Activated CD8-positive, alpha-beta memory T cell treated with anti-CD3 and anti-CD28 coated beads for 4 hours (primary cell): ENCODE results near the gene DCDC1.

ENCODE experiments used
- DNase-seq, 2 donors: peaks; one replicate each; pipeline ENCODE4 v3.0.0-alpha.2; 2020; ENCODE audit warnings: low read depth in 2 of 2

The DCDC1 gene, protein sequence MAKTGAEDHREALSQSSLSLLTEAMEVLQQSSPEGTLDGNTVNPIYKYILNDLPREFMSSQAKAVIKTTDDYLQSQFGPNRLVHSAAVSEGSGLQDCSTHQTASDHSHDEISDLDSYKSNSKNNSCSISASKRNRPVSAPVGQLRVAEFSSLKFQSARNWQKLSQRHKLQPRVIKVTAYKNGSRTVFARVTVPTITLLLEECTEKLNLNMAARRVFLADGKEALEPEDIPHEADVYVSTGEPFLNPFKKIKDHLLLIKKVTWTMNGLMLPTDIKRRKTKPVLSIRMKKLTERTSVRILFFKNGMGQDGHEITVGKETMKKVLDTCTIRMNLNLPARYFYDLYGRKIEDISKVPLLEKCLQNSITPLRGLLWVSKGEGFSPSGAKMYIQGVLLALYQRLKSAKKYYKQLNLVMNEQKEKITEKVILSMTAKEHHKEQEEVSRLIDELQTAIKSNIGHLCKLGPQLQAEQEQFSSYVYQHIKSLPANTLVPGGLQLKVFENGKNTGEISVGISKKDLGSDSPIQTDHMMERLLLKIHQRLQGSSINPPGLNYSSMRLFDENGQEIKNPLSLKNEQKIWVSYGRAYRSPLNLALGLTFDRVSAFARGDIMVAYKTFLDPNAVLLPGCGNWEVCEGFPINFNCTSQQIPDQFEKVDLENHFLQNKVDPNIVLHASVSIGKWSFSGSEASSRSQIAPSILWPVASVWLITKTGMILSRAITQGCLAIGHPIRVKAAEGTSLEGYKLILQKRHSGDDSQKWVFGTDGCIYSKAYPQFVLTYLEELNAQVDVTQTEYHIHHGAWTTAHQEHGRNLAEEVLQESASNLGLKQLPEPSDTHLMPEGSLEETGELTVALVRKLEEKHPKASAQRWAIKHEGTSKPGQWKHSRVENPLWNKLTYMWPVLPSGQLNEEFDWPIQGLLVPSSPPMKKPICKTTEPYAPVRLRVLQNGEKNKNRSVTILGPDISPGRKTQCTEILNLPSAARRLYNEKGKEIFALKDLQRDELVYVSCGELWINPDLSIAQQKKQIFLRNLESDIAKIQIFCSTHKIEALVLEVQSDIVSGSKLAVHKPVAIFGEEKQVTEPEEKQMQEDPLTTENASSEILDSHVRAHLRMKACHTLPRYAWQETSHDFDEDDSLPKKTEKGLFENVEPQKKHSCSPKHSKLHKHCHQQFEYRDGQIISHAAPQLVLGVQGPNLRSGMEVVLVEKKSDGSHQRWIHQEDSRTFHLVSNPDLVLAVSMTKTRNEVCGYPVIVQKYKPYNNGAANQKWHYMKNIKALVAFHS (N-terminal part only)

DNA sequence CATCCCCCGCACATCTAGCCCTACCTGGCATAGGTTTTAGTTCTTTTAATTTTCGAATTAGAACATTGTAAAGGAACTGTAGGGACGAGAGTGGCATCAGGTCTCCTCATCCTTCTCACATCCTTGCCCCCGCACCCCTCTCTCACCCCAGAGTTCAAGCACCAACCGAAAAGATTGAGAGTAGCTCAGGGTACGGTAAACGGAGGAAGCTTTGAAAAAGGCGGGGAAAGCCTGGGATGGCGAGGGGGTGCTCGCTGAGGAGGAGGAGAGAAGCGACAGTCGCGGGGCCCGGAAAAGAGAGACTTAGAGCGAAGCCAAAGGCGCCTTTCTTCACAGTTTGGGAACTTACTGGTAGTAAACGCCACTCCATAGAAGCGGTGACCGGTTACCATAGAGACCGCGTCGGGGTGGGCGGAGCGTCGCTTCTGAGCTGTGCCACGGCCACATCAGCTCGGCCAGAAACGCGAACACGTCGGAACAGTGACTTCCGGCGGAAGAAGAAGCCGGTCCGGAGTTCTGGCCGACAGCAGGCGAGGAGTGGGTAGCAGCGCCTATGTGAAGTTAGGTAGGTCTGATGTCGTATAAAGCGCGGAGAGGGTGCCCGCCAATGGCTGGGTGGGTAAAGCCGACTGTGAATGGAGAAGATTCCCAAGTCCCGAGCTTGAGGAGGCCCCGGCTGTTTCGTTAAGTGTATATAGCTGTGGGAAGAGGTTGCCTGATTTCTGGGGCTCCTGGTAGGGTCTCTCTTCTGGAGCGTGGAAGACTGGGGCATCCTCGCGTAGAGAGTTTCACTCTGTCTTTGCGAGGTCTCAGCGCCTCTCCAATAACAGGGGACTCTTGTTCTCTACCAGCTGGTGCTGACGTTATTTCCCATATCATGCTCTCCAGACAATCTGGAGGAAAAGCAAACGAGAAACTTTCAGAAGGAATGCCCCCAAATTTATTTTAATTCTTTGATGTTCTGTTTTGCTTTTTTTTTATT, at the start of gene DCDC1, which contains the start of gene DNAJC24:
Gene DCDC1, minus strand, starts transcription at position 392 of the 982 bp plus-strand sequence. CDS start 41,459 bp downstream, outside the sequence.
Gene DNAJC24, plus strand, starts transcription at position 513 of the 982 bp plus-strand sequence. CDS start 889 bp downstream, outside the sequence.
- DNase-seq, result peak; percentile 84 to 85

DNA sequence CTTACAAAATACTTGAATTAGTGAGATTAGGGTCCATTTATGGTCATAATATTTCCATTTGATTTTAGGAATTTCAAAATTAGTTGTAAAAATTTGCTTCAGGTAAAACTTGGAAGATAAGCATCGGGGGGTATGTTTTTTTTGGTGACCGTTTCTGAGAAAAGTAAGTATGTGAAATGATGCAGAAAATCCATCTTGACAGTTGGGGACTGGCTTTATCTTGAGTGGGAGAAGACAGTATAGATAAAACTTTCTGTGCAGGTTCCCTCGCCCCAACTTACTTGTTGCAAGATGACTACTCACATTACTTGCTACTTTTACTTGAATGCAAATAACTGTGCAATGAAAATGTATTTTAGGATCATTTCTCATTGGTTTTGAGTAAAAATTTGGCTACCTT, 49.6 kb upstream of the DCDC1 start:
- no peak for DNase-seq

DNA sequence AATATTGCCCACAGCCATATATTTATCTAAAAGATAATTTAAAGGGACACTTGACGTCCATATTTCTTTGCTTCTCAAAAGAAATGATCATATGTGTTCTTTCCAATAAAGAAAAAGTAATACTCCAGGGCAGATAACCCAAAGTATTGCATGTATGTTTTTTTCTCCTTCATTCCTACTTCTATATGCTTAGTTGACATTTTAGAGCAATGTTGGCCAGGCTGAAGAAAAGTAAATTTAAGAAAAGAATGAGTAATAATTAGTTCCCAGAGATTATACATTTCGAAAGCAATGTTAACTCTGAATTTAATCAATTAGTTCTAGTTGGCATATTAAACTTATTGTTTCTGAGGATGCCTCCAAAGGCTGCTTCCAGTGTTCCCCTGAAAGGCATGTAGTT, 48.3 kb upstream of the DCDC1 start:
- DNase-seq, result no peak

DNA sequence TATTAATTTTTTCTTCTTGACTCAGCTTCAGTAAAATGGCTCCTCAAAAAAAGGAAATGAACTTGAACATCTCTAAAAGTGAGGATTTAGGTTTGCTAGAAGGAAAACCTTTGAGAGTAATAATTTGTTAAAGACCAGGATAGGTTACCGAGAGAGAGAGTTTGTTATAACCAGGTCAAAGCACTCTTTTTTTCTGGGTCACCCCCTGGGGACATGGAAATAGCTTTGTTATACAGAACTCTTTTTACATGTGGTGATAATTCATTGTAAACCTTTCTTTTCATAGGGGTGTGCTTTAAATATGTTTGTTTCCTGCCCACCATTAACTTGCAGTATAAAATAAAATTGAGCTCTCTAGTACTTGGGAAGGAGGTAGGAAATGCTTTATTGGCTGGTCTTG, 47.8 kb upstream of the DCDC1 start:
- DNase-seq, result no peak

DNA sequence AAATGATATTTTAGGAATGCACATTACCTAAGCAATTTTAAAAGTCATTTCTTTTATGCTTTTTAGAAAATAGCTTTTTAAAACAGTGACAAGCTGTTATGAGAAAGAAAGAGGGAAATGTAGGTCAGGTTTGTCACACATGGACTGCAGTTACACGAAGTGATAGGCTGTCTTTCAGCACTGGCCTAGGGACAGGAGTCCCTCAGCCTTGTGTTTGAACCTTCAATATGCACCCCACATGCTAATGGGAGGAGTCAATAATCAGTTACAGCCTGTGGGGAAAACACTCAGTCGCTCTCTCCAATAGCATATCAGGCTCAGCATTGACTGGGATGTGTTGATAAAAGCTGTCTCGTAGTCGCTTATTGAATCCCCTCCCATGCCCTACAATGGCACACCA, 45.9 kb upstream of the DCDC1 start:
- DNase-seq, result no peak

DNA sequence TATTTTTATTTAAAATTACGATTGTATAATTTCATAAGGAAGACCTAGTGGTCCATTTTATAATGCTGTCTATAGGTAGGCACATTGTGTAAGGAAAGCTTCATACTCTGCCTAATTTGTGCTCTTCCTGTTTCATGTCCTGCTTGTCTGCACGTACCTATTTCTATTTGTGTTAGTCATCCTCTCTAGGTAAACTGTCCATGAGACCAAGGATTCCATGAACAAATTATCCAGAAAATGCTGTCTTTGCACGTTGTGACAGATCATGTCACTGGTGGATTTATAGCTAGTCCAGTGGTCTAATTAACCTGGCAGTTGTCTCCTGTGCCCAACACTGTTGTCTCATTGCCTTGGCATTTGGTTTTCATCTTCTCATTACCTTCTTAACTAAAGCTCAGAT, 44.8 kb upstream of the DCDC1 start:
- no peak for DNase-seq

DNA sequence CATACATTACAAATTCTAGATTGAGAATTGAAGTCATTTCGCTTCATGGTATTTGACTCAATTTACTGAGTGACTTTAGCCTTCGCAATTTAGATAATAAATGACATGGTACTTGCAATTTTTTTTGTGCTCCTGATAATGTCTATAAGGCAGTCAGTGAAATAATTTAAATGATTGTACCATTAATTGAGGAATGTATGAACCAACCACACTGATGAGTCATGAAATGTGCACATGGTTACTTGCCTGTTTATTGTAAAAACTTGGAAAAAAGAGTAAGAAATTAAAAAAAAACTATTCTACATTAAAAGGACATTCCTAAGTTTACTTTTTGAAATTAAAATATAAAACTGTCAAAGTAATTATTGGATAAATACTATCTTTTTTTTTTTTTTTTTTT, 43.4 kb upstream of the DCDC1 start:
- no peak for DNase-seq

DNA sequence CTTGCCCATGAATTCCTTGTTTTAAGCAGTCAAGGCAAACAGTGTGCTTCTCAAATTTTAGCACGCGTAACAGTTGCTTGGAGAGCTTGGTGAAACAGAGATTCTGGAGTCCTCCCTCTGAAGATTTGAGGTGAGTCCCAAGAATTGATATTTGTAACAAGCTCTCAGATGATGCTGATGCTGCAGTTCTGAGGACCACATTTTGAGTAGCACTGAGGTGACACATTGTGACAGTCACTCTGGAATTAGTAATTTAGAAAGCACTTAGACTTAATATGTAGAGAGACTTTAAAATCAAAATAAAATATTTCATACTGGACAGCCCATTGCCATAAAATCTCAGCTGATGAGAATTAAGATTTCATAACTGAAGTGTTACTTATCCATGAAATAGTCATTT, 38.7 kb upstream of the DCDC1 start:
- DNase-seq, result no peak

DNA sequence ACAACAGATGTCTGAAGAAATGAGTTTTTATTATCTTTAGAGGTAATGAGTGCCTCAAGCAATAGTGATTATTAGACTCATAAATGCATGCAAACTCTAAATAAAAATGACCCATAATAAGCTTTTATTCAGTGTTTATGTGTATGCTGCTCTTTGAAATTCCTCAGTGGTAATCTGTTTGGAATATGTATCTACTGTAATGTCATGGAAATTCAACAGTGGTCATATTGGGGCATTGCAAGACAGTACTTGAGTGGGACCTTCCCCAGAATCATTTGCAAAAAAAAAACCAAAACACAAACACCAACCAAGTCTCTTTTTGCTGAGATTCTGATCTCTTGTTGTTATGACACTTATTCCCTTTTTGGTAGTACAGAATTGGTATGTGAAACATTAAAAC, 35.1 kb upstream of the DCDC1 start:
- no peak for DNase-seq

DNA sequence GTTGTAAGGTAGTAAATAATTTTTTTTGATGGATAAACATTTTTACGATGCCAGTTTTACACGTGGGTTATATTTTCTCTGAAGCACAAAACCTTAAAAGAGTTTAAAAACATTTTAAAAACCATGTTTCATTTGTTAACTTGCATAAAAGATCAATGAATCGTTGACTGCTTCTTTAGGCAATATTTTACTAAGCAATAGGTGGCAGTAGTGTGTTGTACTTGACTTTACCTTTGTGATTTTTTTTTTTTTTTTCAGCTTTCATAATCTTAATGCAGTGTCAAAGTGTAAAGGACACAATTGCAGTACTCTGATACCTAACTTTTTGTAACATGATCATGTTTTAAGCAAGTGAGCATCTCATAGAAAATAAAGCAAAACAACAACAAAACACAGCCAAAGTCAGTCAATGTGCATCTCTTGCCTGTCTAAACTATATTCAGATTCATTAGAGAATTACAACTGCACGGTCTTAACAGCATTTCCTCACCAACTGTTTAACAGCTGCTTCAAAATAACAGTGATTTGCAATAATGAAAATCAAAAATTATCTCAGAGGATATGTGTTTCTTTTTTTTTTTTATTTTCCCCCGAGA, 27.8 kb upstream of the DCDC1 start:
- no peak for DNase-seq

DNA sequence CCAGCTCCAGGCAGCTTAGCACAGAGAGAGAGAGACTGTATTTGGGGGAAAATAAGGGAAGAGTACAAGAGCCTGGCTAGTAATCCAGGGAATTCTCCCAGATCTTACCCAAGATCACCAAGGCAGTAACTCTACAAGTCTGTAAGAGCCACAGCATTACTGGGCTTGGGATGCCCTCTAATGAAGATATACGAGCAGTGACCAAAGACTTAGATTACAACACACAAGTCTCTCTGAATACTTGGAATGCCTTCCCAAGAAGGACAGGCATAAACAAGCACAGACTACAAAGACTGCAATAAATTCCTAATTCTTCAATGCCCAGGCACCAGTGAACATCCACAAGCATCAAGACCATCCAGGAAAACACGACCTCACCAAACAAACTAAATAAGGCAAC, 17.8 kb upstream of the DCDC1 start:
- DNase-seq, result no peak

DNA sequence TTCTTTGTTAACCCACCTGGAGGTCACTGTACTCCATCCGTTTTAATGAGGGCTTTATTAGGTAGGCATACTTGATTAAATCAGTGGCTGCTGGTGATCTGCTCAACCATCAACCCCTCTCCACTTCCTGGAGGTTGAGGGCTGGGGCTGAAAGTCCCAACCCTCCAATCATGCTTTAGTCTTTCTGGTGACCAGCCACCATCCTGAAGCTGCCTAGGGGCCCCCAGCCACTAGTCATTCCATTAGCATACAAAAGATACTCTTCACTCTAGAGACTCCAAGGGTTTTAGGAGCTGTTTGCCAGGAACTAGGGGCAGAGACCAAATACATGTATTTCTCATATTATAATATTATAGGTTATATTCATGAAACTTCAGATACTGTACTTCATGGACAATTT, 13.6 kb upstream of the DCDC1 start:
- no peak for DNase-seq

DNA sequence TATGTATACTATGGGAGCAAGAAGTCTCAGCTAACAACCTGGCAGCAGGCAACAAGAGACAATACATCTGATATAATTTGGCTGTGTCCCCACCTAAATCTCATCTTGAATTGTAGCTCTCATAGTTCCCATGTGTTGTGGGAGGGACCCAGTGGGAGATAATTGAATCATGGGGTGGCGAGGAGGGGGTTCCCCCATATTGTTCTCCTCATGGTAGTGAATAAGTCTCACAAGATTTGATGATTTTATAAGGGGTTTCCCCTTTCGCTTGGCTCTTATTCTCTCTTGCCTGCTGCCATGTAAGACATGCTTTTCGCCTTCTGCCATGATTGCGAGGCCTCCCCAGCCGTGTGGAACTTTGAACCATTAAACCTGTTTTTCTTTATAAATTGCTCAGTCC, 6.3 kb upstream of the DCDC1 start:
- no peak for DNase-seq

DNA sequence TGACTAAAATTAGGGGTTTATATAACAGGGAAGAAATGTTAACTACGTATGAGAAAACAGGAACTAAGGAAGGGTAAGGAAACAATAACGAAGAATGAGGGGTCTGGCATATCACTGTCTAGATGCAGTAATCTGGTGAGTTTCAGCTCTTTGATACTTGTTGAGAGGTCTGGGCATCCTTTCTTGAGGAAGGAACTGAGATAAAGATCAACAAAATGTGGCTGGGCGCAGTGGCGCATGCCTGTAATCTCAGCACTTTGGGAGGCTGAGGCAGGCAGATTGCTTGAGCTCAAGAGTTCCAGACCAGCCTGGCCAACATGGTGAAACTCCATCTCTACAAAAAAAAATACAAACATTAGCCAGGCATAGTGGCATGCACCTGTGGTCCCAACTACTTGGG, 2.7 kb downstream of the DCDC1 start:
- DNase-seq, result no peak

DNA sequence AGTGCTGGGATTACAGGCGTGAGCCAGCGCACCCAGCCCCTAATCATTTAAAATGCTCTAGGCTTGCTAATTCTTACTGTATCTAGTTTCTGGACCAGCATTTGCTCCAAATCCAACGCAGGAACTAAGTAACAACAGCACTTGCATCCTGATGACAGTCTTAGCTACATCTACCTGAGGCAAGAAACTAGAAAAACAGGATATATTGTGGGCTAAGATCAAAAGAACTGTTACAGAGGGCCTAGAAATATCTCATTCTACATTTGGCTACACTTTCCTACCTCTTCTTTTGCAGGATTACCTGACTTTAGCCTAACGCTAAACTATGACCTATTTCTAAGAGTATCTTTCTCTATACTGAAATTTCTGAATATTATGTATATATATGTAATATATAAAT, 7.8 kb downstream of the DCDC1 start:
- DNase-seq, result no peak

DNA sequence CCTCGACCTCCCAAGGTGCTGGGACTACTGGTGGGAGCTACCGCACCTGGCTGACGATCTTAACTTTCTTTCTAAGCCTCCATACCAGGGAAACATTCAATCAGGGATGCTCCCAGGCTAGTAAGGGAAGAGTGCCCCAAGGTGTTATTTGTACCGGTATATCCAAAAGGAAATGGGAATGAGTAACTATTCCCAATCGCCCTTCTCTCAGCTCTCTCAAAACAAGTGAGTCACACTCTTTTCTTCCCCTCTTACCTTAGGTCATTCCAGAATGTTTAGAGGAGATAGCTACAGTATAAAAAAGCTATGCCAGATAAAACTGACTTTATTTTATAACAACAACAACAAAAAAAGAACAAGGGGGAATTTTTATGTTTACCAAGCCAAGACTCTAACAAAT, 13.7 kb downstream of the DCDC1 start:
- DNase-seq, result no peak

DNA sequence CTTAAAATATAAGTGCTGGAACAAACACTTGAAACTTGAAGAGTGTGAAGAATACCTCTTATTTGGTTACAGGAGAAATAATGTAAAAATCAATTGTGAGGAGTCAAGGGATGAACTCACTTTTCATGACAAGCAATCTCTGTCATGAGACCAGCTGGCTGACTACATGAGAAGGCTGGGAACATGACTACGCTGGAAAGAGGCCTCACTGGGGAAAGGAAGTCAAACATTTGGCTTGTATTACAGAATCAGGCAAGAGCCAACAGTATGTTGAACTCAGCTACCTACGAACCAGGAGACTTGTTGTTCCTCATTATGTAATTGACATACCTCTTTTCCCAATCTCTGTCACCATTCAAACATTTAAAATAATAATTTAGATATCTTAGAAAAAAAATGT, 14.4 kb downstream of the DCDC1 start:
- DNase-seq, result no peak

DNA sequence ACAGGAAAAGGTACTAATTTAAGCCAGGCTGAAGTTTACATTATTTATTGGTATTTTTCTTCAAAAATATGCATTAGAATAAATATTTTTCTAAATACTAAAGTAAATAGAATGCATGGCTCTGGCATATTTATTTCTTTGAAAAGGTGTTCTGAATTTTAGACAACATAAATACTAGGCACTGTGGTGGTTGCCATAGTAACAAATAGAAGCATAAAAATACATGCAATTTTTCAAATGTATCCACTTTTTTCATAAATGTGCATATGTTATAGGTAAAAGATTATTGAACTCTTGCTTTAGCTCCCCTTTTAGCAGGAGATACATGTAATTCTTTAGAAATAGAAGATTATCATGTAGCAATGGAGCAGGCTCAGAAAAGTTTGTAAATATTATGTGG, 18.4 kb downstream of the DCDC1 start:
- DNase-seq, result no peak

DNA sequence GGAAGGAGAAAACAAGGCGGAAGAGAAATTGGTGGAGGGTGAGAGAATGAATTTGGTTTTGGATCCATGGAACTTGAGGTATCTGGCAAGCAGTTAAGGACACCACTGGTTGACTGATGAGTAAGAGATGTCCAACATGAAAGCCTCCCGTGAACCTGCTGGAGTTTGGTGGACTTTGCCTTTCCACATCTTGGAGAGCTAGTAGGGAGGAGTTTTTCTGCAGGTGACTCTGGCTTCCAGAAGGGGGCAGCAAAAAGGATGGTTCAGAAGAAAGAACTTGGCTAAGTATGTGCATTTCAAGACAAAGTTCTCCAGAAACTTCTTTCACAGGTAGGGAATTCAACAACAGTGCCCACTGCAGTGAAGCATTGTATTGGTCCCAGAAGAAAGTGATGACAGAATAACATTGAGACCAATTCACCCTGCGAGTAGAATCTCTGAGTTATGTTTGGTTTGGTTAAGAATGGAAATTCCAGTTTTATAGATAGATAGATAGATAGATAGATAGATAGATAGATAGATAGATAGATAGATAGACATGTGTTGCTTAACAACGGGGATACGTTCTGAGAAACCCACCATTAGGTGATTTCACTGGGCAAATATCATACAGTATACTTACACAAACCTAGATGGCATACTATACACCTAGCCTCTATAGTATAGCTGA, 28.5 kb downstream of the DCDC1 start:
- no peak for DNase-seq

DNA sequence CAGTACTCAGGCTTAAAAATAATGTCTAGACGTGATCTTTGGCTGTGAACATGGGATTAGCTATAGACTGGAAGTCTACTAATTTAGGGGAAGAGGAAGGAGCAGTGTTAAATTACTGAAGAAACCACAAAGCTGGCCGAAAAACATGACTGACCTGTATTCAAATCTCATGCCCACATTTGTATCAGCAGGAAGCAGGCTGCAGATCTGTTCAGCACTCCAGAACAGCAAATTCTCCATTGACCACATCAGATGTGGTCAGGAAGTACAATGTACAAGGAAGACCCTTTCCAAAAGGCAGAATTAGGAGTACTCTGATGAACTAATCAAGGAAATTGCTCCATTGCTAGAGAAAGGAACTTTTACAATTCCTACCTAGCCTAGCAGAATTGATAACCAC, 31.7 kb downstream of the DCDC1 start:
- no peak for DNase-seq
